NCI-H524 (cell line): ENCODE results near the gene CYFIP1.

Experiments used
- DNase-seq, 2 experiments: peaks; one replicate each; lab custom pipeline; 2025; lab: John Stamatoyannopoulos, UW

Gene CYFIP1

GRCh38 chr15:22918056-22918455, 62.1 kb downstream of the CYFIP1 start:
- DNase-seq: no peak

GRCh38 chr15:22917556-22917955, 62.6 kb downstream of the CYFIP1 start:
- no peak for DNase-seq

- DNase-seq: no peak
Measured at GRCh38 chr15:22916606-22917350, 63.4 kb downstream of the CYFIP1 start.

- DNase-seq: no peak
Measured at GRCh38 chr15:22915866-22916515, 64.2 kb downstream of the CYFIP1 start.

GRCh38 chr15:22913646-22914380, 66.4 kb downstream of the CYFIP1 start:
- DNase-seq: no peak

GRCh38 chr15:22912256-22912655, 67.9 kb downstream of the CYFIP1 start:
- no peak for DNase-seq

GRCh38 chr15:22911306-22911705, 68.9 kb downstream of the CYFIP1 start:
- no peak for DNase-seq

GRCh38 chr15:22908830-22909229, 71.3 kb downstream of the CYFIP1 start:
- DNase-seq: no peak

- no peak for DNase-seq
Measured at GRCh38 chr15:22907161-22907950, 72.8 kb downstream of the CYFIP1 start.

- DNase-seq: peak in 1 of 2 experiments; percentile 50
Measured at GRCh38 chr15:22904736-22905135, 75.4 kb downstream of the CYFIP1 start.

GRCh38 chr15:22903961-22904534, 76.1 kb downstream of the CYFIP1 start:
- no peak for DNase-seq

- no peak for DNase-seq
Measured at GRCh38 chr15:22903427-22903826, 76.7 kb downstream of the CYFIP1 start.

- no peak for DNase-seq
Measured at GRCh38 chr15:22902981-22903380, 77.2 kb downstream of the CYFIP1 start.

- no peak for DNase-seq
Measured at GRCh38 chr15:22902578-22902977, 77.6 kb downstream of the CYFIP1 start.

GRCh38 chr15:22902046-22902445, 78.1 kb downstream of the CYFIP1 start:
- no peak for DNase-seq

GRCh38 chr15:22895465-22896190, 84.5 kb downstream of the CYFIP1 start:
- DNase-seq: no peak

- no peak for DNase-seq
Measured at GRCh38 chr15:22893881-22894280, 86.3 kb downstream of the CYFIP1 start.

GRCh38 chr15:22893081-22893480, 87.1 kb downstream of the CYFIP1 start:
- no peak for DNase-seq

GRCh38 chr15:22892333-22892732, 87.8 kb downstream of the CYFIP1 start:
- no peak for DNase-seq

- DNase-seq: no peak
Measured at GRCh38 chr15:22891426-22892210, 88.5 kb downstream of the CYFIP1 start.
